Osteocyte (in vitro differentiated cells): Measurements from ENCODE around the gene C1QTNF9. TPM values are rescaled to one million over a fixed set of nuclear protein-coding genes. Genes with fewer than 3 reads are reported as not detected.
"Not testable (repeated sequence)": the region's sequence is repeated elsewhere in the genome, so short reads cannot be mapped to it uniquely, and the experiment has no call there.

Source experiments
- DNase-seq: peaks from one replicate; pipeline ENCODE4 v3.0.0; 2021; ENCODE audit warnings: mixed read lengths; ENCODE audit not compliant: unreplicated experiment; ENCODE audit errors: extremely low spot score
- H3K27ac Mint-ChIP-seq: one replicate; pipeline ENCODE4 v1.8.0; 2021; ENCODE audit warnings: mild to moderate bottlenecking, mixed read lengths; ENCODE audit not compliant: unreplicated experiment
- H3K27me3 Mint-ChIP-seq: one replicate; pipeline ENCODE4 v1.8.0; 2021; ENCODE audit warnings: mixed read lengths; ENCODE audit not compliant: unreplicated experiment
- H3K36me3 Mint-ChIP-seq: one replicate; pipeline ENCODE4 v1.8.0; 2021; ENCODE audit warnings: mixed read lengths; ENCODE audit not compliant: unreplicated experiment
- H3K4me1 Mint-ChIP-seq: one replicate; pipeline ENCODE4 v1.8.0; 2021; ENCODE audit warnings: mixed read lengths; ENCODE audit not compliant: unreplicated experiment
- H3K4me3 Mint-ChIP-seq: one replicate; pipeline ENCODE4 v1.8.0; 2021; ENCODE audit warnings: mild to moderate bottlenecking, moderate library complexity, mixed read lengths; ENCODE audit not compliant: unreplicated experiment
- H3K9me3 Mint-ChIP-seq: one replicate; pipeline ENCODE4 v1.8.0; 2021; ENCODE audit warnings: mixed read lengths; ENCODE audit not compliant: unreplicated experiment
- long read RNA-seq: library from polyadenylated mRNA; unstranded; transcript quantifications from one replicate; pipeline ENCODE4 v2.0.0, GENCODE V29; 2021
- total RNA-seq: library from RNA; stranded (reverse); gene quantifications from 2 replicates; pipeline ENCODE4 v1.2.1, GENCODE V29; 2021
- TF ChIP-seq, protein P1 (sequence below): fragments of 200-600 bp; sonication (generic); IDR thresholded peaks from 2 replicates; pipeline ENCODE4 v1.5.0; 2021; ENCODE audit warnings: antibody characterized with exemption, mild to moderate bottlenecking, moderate library complexity

C1QTNF9 gene, protein sequence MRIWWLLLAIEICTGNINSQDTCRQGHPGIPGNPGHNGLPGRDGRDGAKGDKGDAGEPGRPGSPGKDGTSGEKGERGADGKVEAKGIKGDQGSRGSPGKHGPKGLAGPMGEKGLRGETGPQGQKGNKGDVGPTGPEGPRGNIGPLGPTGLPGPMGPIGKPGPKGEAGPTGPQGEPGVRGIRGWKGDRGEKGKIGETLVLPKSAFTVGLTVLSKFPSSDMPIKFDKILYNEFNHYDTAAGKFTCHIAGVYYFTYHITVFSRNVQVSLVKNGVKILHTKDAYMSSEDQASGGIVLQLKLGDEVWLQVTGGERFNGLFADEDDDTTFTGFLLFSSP
- not detected in 2 replicates for total RNA-seq
- long read RNA-seq: 0 reads

DNA sequence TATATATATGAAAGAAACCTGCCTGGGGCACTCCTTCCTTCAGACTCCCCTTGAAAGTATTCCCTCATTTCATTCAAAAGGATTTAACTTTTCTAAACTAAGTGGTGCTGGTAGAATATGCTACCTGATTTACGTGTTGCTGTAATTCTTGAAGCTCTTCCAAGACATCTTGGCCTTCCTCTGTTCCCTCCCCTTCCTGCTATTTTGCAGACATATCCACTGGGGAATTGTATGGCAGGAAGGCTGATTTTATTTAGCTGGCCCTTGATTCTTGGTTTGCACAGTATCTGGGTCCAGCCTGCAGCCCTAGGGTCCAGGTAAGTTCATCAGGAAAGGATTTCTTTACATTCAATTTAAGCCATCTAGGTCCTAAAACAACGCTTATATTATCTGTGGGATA lies at the start of gene C1QTNF9:
Gene C1QTNF9 (plus strand): TSS at position 281 of the 400 bp plus-strand sequence. CDS start 6,424 bp downstream, outside the sequence.
- not testable (repeated sequence) for H3K4me3 Mint-ChIP-seq, H3K27ac Mint-ChIP-seq, H3K9me3 Mint-ChIP-seq

DNA sequence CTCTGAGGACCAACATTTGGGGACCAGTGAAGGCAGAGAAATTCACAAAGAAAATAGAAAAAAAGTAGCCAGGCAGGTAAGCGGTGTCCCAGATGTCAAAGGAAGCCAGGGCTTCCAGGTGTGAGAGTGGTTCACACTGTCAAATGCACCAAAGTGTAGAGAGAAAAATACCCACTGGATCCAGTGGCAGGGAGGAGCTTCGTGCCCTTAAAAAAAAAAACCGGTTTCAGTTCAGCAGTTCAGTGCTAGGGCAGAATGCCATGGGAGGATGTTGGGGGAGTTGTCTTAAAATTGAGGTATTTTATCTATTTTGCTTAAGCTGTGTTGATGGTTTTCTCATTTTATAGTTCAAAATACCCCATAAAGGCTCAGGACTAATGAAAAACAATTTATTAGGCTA lies 47.8 kb upstream of the C1QTNF9 start:
- H3K9me3 Mint-ChIP-seq: no peaks in the 10 kb centered on the region
- no peak for DNase-seq
- H3K27me3 Mint-ChIP-seq: no peaks in the 10 kb centered on the region
- no peaks in the 10 kb centered on the region for H3K4me1 Mint-ChIP-seq
- H3K4me3 Mint-ChIP-seq: no peak overlapping the region
- H3K27ac Mint-ChIP-seq: no peak overlapping the region
- TF ChIP-seq, protein P1, sequence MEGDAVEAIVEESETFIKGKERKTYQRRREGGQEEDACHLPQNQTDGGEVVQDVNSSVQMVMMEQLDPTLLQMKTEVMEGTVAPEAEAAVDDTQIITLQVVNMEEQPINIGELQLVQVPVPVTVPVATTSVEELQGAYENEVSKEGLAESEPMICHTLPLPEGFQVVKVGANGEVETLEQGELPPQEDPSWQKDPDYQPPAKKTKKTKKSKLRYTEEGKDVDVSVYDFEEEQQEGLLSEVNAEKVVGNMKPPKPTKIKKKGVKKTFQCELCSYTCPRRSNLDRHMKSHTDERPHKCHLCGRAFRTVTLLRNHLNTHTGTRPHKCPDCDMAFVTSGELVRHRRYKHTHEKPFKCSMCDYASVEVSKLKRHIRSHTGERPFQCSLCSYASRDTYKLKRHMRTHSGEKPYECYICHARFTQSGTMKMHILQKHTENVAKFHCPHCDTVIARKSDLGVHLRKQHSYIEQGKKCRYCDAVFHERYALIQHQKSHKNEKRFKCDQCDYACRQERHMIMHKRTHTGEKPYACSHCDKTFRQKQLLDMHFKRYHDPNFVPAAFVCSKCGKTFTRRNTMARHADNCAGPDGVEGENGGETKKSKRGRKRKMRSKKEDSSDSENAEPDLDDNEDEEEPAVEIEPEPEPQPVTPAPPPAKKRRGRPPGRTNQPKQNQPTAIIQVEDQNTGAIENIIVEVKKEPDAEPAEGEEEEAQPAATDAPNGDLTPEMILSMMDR: no peak
- no peaks in the 10 kb centered on the region for H3K36me3 Mint-ChIP-seq

More for the DNA sequence above, at the start of gene C1QTNF9:
- not testable (repeated sequence) for H3K4me1 Mint-ChIP-seq, H3K27me3 Mint-ChIP-seq, DNase-seq, H3K36me3 Mint-ChIP-seq

DNA sequence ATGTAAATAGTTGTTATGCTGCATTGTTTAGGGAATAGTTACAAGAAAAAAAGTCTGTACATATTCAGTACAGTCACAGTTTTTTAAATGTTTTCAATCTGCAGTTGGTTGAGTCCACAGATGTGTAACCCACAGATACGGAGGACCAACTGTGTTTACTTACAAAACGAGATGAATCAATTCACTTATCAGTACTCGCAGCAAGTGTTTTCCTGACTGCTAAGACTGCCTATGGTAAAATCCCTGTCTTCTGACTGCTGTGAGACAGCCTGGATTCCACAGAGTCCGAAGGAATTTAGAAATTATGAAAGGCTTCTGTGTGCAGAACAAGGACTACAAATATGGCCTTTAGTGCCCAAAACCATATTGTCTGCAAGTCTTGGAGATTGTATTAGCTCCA lies 45.7 kb upstream of the C1QTNF9 start:
- TF ChIP-seq, protein P1: no peak
- Mint-ChIP-seq H3K4me1 (no peaks in the 10 kb centered on the region), H3K4me3 (no peak overlapping the region), H3K9me3 (no peaks in the 10 kb centered on the region), H3K27ac (no peak overlapping the region), H3K27me3 (no peaks in the 10 kb centered on the region), H3K36me3 (no peaks in the 10 kb centered on the region)
- no peak for DNase-seq

DNA sequence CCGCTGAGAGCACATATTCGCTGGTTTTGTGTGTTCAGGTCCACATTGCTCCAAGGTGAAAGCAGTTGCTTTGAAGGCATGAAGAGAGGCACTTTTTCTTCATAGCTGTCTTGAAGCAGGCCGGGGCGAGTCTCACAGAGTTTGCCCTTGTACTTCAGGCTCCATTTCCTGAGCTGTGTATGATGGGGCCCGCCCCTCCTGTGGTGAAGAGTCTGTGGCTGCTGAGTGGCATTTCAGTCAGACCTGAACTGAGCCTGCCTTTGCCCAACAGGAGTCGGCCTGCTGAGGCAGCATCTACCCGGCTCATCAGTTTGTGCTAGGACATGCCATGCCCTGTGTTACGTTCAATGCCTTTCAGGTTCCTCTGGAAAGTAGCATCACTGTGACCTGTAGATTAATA lies 44.4 kb upstream of the C1QTNF9 start:
- DNase-seq: peak; percentile 64
- no peaks in the 10 kb centered on the region for H3K27me3 Mint-ChIP-seq
- no peak overlapping the region for H3K27ac Mint-ChIP-seq
- no peaks in the 10 kb centered on the region for H3K9me3 Mint-ChIP-seq
- H3K36me3 Mint-ChIP-seq: no peaks in the 10 kb centered on the region
- H3K4me3 Mint-ChIP-seq: no peak overlapping the region
- H3K4me1 Mint-ChIP-seq: peaks cover 2% of the 10 kb centered on the region
- TF ChIP-seq, protein P1: no peak

DNA sequence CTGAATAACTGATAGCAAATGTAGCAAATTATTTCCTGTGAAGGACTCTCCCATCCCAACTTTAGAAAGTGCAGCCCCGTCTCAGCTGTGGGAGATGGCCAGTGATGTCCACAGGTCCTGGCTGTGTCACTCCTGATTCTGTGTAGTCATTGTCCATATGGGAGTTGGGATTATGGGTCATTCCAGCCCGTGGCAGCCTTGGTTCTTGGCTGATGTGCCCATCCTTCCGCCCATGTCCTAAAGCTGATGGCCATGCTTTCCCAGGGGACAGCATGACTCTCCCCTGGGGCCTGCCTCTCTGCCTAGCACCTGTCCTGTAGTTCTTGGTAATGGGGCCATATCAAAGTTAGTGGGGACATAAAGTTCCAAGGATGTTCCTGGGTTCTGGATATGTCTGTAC lies 43.9 kb upstream of the C1QTNF9 start:
- no peak overlapping the region for H3K27ac Mint-ChIP-seq
- no peak overlapping the region for H3K4me3 Mint-ChIP-seq
- no peaks in the 10 kb centered on the region for H3K9me3 Mint-ChIP-seq
- H3K4me1 Mint-ChIP-seq: peaks cover 7% of the 10 kb centered on the region
- TF ChIP-seq, protein P1: no peak
- peak; percentile 69 for DNase-seq
- H3K36me3 Mint-ChIP-seq: no peaks in the 10 kb centered on the region
- no peaks in the 10 kb centered on the region for H3K27me3 Mint-ChIP-seq
